Duodenal mucosa (tissue), 2 donors: Measurements from ENCODE around the gene RSBN1L.
"Not testable (repeated sequence)": the region's sequence is repeated elsewhere in the genome, so short reads cannot be mapped to it uniquely, and the experiment has no call there.

Experiments used
- H3K27ac ChIP-seq: one replicate; pipeline ENCODE4 v1.7.0; 2013; ENCODE audit warnings: low read depth, low read length
- H3K27me3 ChIP-seq, 2 donors: one replicate each; pipeline ENCODE4 v1.7.0; 2013; ENCODE audit warnings: low read length in 2 of 2, control low read depth in 1 of 2; ENCODE audit not compliant: insufficient read depth in 2 of 2, control insufficient read depth in 1 of 2
- H3K36me3 ChIP-seq, 2 donors: one replicate each; pipeline ENCODE4 v1.7.0; 2013; ENCODE audit warnings: low read length in 2 of 2, control low read depth in 1 of 2; ENCODE audit not compliant: insufficient read depth in 2 of 2, control insufficient read depth in 1 of 2
- H3K4me1 ChIP-seq, 2 donors: one replicate each; pipeline ENCODE4 v1.7.0; 2013; ENCODE audit warnings: low read length in 2 of 2, control low read depth in 1 of 2; ENCODE audit not compliant: insufficient read depth in 2 of 2, control insufficient read depth in 1 of 2
- H3K4me3 ChIP-seq, 2 donors: one replicate each; pipeline ENCODE4 v1.7.0; 2013; ENCODE audit warnings: low read length in 2 of 2, low read depth in 1 of 2
- H3K9ac ChIP-seq, 2 donors: one replicate each; pipeline ENCODE4 v1.7.0; 2013; ENCODE audit warnings: low read length in 2 of 2, low read depth in 1 of 2
- H3K9me3 ChIP-seq, 2 donors: one replicate each; pipeline ENCODE4 v1.7.0; 2013; ENCODE audit warnings: low read length in 2 of 2, control low read depth in 1 of 2; ENCODE audit not compliant: control insufficient read depth in 1 of 2

RSBN1L gene

GRCh38 chr7:77696057-77696642 lies at the start of gene RSBN1L:
Gene RSBN1L, plus strand, starts transcription at chr7:77696459. Its CDS starts 11 bp downstream, at chr7:77696470.
- no peaks in the 10 kb centered on the region for H3K9me3 ChIP-seq

GRCh38 chr7:77648742-77649338 lies 47.4 kb upstream of the RSBN1L start:
- no peak overlapping the region for H3K9ac ChIP-seq
- no peak overlapping the region for H3K4me3 ChIP-seq
- H3K27ac ChIP-seq, result no peak overlapping the region
- H3K9me3 ChIP-seq, result no peaks in the 10 kb centered on the region
- no peaks in the 10 kb centered on the region for H3K27me3 ChIP-seq
- no peaks in the 10 kb centered on the region for H3K4me1 ChIP-seq
- peaks cover 4 to 5% of the 10 kb centered on the region in 2 donors for H3K36me3 ChIP-seq

More at GRCh38 chr7:77696057-77696642, at the start of gene RSBN1L:
- Histone ChIP-seq H3K36me3 (no peaks in the 10 kb centered on the region), H3K27ac (peak within 1 kb of the TSS; percentile 90), H3K4me3 (peak within 1 kb of the TSS; percentile 99), H3K4me1 (peaks cover 22 to 29% of the 10 kb centered on the region in 2 donors), H3K9ac (peak within 1 kb of the TSS; percentile 98 to 99), H3K27me3 (no peaks in the 10 kb centered on the region)

GRCh38 chr7:77649716-77650349 lies 46.4 kb upstream of the RSBN1L start:
- H3K36me3 ChIP-seq, result peaks cover 3 to 8% of the 10 kb centered on the region in 2 donors
- no peaks in the 10 kb centered on the region for H3K9me3 ChIP-seq
- H3K4me1 ChIP-seq, result peaks cover 0 to under 1% of the 10 kb centered on the region in 2 donors
- no peak overlapping the region for H3K27ac ChIP-seq
- H3K27me3 ChIP-seq, result no peaks in the 10 kb centered on the region
- no peak overlapping the region for H3K9ac ChIP-seq
- no peak overlapping the region for H3K4me3 ChIP-seq

GRCh38 chr7:77651575-77652162 lies 44.6 kb upstream of the RSBN1L start:
- Histone ChIP-seq H3K27me3 (no peaks in the 10 kb centered on the region), H3K27ac (no peak overlapping the region), H3K36me3 (peaks cover 0 to 12% of the 10 kb centered on the region in 2 donors), H3K4me1 (peaks cover 5 to 9% of the 10 kb centered on the region in 2 donors), H3K4me3 (no peak overlapping the region), H3K9me3 (no peaks in the 10 kb centered on the region), H3K9ac (no peak overlapping the region)

GRCh38 chr7:77652826-77653225 lies 43.4 kb upstream of the RSBN1L start:
- not testable (repeated sequence) for H3K27ac ChIP-seq, H3K9ac ChIP-seq, H3K9me3 ChIP-seq, H3K4me1 ChIP-seq, H3K27me3 ChIP-seq, H3K4me3 ChIP-seq, H3K36me3 ChIP-seq

- Histone ChIP-seq H3K4me1 (peaks cover 5 to 9% of the 10 kb centered on the region in 2 donors), H3K27ac (no peak overlapping the region), H3K9me3 (no peaks in the 10 kb centered on the region), H3K27me3 (no peaks in the 10 kb centered on the region), H3K4me3 (no peak overlapping the region), H3K36me3 (peaks cover 0 to 8% of the 10 kb centered on the region in 2 donors), H3K9ac (no peak overlapping the region)
These were observed 42.7 kb upstream of the RSBN1L start for GRCh38 chr7:77653572-77653971.

- Histone ChIP-seq H3K4me1 (peaks cover 5 to 9% of the 10 kb centered on the region in 2 donors), H3K9ac (no peak overlapping the region), H3K27me3 (no peaks in the 10 kb centered on the region), H3K4me3 (no peak overlapping the region), H3K27ac (no peak overlapping the region), H3K36me3 (peaks cover 0 to 8% of the 10 kb centered on the region in 2 donors), H3K9me3 (no peaks in the 10 kb centered on the region)
These were observed 40.9 kb upstream of the RSBN1L start for GRCh38 chr7:77655356-77655755.

GRCh38 chr7:77655836-77656455 lies 40.3 kb upstream of the RSBN1L start:
- H3K9me3 ChIP-seq, result no peaks in the 10 kb centered on the region
- no peak overlapping the region for H3K9ac ChIP-seq
- no peak overlapping the region for H3K27ac ChIP-seq
- no peak overlapping the region for H3K4me3 ChIP-seq
- H3K36me3 ChIP-seq, result peaks cover 0 to 8% of the 10 kb centered on the region in 2 donors
- peaks cover 5 to 9% of the 10 kb centered on the region in 2 donors for H3K4me1 ChIP-seq
- no peaks in the 10 kb centered on the region for H3K27me3 ChIP-seq

GRCh38 chr7:77657427-77658224 lies 38.6 kb upstream of the RSBN1L start:
- Histone ChIP-seq H3K4me1 (peaks cover 5 to 9% of the 10 kb centered on the region in 2 donors), H3K9me3 (no peaks in the 10 kb centered on the region), H3K9ac (no peak overlapping the region), H3K27me3 (no peaks in the 10 kb centered on the region), H3K27ac (no peak overlapping the region), H3K4me3 (no peak overlapping the region), H3K36me3 (peaks cover 0 to 8% of the 10 kb centered on the region in 2 donors)
